VCaP (cell line): ENCODE measurements around the gene GALNT16.
A peak's percentile ranks its signal among the peaks of the same experiment; 100 is the strongest.

Experiments
- H3K27ac ChIP-seq: fragments of 450-650 bp; 2 replicates; pipeline ENCODE4 v1.5.1; 2017
- CTCF ChIP-seq: fragments of 450-650 bp; conservative IDR thresholded peaks from 2 replicates; pipeline ENCODE4 v1.5.1; 2017; ENCODE audit warnings: mild to moderate bottlenecking, moderate library complexity

The GALNT16 gene

DNA sequence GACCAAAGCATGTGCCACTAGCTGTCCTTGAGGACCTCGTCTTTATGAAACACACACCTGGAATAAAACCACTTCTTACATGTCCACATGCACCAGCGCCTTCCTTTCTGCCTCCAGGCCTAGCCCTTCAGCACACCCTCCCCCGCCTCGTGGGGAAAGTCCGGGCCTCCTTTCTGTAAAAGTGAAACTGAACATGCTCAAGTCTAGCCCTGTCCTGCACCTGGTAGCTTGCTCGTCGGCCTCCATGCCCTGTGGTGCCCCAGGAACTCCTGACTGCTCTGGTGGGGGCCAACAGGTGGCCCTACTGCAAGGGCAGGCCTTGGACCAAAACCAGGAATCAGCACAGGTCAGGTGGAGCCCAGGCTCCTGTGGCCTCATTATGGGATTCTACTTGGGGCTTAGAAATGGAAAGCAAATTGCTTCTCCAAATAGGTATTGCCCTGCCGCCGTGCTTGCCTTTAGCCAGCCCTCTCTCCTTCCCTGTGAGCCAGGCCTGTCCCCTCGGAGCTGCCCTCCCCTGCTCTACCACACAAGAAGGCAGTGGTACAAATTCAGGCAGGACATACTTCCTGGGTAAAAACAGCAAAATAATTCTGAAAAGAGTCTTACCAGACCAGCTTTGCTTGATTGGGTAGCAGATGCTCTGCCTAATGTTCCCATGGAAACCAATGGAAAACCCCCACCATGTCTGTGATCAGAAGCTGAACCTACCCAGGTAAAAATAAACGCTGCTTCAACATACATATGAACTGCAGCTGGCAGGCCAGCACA, 94.6 kb downstream of the GALNT16 start:
- no peak overlapping the region for H3K27ac ChIP-seq
- TF ChIP-seq CTCF: no peak

DNA sequence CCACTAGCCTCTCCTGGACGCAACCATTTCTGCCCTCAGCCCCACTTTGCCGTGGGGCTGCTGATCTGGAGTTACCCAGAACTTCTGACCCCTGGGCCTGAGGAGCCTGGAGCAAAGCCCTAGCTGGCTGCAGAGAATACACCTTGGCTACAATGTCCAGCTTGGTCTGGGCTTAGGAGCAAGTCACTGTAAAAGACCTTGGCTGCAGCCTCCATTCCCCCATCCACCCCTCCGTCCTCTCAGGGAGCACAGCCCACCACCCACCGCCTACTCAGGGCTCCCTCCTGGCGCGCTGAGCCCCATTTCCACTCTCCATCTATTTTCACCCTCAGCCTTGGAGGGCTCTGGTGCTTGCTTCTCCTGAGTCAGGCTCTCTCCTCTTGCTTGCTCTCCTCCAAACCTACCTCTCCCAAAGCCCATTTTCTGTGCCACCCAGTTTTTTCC, 95.2 kb downstream of the GALNT16 start:
- peak overlapping the region; percentile 28; the same call in 1 of the 2 replicates for H3K27ac ChIP-seq
- no peak for TF ChIP-seq CTCF

GRCh38 chr14:69355607-69356281, 95.8 kb downstream of the GALNT16 start:
- peak overlapping the region; percentile 28; the same call in 1 of the 2 replicates for H3K27ac ChIP-seq
- TF ChIP-seq CTCF: no peak

- H3K27ac ChIP-seq: no peak overlapping the region
- no peak for TF ChIP-seq CTCF
These were observed 97.1 kb downstream of the GALNT16 start for GRCh38 chr14:69356903-69357543.

GRCh38 chr14:69357544-69358200, 97.7 kb downstream of the GALNT16 start:
- no peak overlapping the region for H3K27ac ChIP-seq
- no peak for TF ChIP-seq CTCF

GRCh38 chr14:69358233-69358963, 98.4 kb downstream of the GALNT16 start:
- H3K27ac ChIP-seq: no peak overlapping the region
- TF ChIP-seq CTCF: no peak
